Thyroid gland (tissue), 4 donors: ENCODE measurements around the gene EFCAB6.

ENCODE experiments used
- CTCF ChIP-seq, 6 experiments: fragments of 200-600 bp in 3 of 6; fragments of 450-650 bp in 3 of 6; sonication (generic) in 3 of 6; IDR thresholded peaks; one replicate each; pipeline ENCODE4 v1.5.1; 2016 to 2019; ENCODE audit warnings: antibody characterized with exemption in 6 of 6, mild to moderate bottlenecking in 2 of 6, inconsistent platforms in 1 of 6, moderate library complexity in 1 of 6
- POLR2A ChIP-seq, 2 donors: fragments of 450-650 bp; IDR thresholded peaks; one replicate each; pipeline ENCODE4 v1.6.1; 2017; ENCODE audit warnings: antibody characterized with exemption in 2 of 2, mild to moderate bottlenecking in 2 of 2, moderate library complexity in 1 of 2

GRCh38 chr22:43488937-43489336 lies 323.2 kb downstream of the EFCAB6 start:
- TF ChIP-seq CTCF (IDR thresholded peaks at IDR 0.05), result no peak
- no peak for TF ChIP-seq POLR2A (IDR thresholded peaks at IDR 0.05)
